ENCODE results near the gene TSPAN5.

GRCh38 chr4:98510340-98510739, 148.1 kb downstream of the TSPAN5 start:
- TF ChIP-seq CTCF (IDR thresholded peaks at IDR 0.05), result no peak
- no peak for TF ChIP-seq POLR2A (IDR thresholded peaks at IDR 0.05)

All from testis (tissue), 2 donors.